ENCODE measurements around the gene NEK2. TPM values are rescaled to one million over a fixed set of nuclear protein-coding genes. Genes with fewer than 3 reads are reported as not detected.
"Not testable (repeated sequence)": the region's sequence is repeated elsewhere in the genome, so short reads cannot be mapped to it uniquely, and the experiment has no call there.

NEK2 gene
- polyA plus RNA-seq, 1 donor: 4.9 TPM

DNA sequence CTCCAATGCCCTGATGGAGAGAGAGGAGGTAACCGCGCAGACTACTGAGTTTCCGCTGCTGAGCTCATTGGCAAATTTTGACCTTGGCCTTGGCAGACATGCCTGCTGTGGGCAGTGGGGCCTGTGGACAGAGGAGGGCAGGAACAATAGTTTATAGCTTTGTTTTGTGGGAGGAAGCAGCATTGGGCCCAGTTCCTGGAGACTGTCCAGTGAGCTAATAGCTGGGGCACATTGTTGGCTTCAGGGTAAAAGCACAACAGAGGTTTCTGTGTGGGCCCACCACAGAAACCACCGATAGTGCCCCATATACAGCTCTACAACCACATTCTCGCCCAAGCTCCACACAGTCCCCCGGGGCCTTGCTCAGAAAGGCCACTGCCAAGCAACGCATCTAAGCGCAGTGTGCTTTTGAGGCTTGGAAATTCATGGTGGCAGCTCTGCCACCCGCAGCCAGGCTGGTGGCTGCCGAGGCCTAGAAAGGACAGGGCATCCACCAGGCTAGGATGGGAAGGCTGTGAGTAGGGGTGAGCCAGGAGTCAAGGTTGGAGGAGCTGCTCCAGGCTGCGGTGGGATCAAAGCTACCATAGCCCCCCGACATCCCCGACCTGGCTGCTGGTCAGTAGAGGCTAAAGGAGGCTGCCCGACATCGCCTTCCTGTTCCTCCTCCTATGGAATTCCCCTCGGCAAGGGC is 43.2 kb downstream of the NEK2 start:
- no peak for DNase-seq

DNA sequence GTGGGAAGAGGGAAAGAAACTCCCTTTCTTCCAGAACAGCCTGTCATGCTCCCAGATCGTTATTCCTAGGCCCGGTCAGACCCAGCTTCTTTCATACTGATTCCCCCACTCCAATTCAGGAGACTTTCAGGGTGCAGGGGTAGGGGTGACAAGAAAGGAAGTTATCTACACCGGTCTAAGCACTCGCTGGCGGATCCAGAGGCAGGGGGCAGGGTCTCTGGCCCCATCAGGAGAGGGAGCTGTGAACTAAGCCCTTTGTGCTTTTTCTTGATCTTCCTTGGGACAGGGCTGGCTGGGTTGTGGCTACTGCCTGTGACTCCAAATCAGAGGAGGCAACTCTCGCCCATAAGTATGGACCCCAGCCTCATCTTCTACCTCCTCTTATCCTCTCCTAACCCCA is 44.3 kb downstream of the NEK2 start:
- no peak for DNase-seq

DNA sequence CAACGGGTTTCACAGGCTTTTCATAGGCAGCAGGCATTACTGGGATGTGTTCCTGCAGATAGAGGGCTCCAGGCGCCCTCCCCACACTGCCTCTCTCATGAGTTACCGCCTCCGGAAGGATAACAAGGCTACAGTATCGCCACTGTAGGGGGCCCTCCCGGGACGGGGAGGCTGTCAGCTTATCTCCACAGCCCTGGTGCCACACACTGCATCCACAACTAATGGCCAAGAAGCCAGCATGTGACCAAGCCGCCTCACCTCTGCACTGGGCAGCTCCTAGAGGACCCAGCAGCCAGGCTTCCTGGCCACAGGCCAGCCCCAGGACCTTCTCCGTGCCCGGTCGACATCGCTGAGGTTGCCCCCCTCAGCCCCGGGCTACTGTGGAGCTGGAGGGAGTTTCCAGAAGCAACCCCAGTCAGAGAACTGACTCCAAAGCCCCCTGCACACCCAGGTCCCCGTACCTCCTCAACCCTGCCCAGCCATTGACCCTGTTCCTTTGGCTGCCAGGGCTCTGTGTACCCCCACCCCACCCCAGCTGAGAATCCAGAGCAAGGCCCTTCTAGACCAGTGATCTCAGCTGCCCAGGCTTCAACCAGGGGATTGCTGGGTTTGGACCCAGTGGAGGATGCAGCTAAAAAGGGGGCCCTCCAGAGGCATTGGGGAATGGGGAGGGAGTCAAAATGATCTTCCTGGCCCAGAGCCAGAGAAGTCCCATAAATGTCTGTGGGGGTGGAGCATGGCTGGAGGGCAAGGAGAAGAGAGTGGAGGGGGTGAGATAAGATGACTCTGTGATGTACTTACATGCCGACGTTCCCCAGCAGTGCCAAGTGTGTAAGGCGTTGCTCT is 45.0 kb downstream of the NEK2 start:
- no peak for DNase-seq

DNA sequence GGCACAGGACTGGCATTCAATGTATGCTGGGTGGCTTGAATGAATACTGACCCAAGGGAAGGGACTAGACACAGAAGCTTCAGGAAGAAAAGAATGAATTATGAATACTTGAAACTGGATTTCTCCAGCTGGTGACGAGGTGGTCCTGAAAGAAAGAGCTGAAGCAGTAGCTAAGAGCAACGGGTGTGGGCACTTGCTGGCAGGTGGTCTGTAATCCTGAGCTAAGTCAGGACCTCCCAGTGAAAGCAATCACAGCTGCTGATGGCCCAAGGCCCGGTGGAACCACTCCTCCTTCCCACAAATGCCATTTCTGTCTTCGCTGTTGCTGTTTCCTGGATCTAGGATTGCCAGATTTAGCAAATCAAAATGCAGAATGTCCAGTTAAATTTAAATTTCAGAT is 47.0 kb downstream of the NEK2 start:
- peak; percentile 48 for DNase-seq

DNA sequence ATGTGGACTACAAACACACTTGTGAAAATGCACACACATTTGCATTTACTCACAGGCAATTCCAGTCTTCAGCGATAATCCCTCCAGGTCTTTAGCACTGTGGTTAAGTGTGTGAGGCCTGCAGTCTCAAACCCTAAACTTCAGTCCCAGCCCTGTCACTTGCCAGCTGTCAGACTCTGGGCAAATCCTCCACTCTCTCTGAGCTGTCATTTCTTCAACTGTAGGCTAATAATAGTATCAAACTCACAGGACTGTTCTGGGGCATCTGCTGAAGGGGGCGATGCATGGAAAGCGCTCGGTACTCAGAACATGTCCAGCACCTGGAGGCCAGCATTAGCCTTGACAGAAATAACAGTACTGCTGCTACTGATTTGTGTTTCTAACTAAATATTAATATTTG is 48.2 kb downstream of the NEK2 start:
- no peak for DNase-seq

DNA sequence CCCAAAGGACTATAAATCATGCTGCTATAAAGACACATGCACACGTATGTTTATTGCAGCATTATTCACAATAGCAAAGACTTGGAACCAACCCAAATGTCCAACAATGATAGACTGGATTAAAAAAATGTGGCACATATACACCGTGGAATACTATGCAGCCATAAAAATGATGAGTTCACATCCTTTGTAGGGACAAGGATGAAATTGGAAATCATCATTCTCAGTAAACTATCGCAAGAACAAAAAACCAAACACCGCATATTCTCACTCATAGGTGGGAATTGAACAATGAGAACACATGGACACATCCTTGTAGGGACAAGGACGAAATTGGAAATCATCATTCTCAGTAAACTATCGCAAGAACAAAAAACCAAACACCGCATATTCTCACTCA is 49.6 kb downstream of the NEK2 start:
- not testable (repeated sequence) for DNase-seq

DNA sequence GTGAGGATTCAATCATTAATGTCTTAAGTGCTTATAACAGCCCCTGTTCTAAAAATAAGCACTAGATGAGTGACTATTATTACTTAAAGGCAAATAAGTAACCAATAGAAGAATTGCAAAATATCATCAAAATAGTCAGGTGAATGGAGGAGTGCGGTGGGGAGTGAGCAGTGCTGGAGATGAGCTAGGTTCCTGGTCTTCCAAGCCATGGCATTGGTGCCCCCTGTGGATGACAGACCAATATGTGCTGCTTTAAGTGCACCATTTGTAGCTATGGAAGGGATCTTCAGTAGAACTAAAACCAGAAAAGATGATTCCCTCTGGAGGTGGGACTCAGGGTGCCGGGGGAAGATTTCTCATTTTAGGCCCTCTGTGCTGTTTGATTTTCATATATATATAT is 50.4 kb downstream of the NEK2 start:
- DNase-seq: no peak

DNA sequence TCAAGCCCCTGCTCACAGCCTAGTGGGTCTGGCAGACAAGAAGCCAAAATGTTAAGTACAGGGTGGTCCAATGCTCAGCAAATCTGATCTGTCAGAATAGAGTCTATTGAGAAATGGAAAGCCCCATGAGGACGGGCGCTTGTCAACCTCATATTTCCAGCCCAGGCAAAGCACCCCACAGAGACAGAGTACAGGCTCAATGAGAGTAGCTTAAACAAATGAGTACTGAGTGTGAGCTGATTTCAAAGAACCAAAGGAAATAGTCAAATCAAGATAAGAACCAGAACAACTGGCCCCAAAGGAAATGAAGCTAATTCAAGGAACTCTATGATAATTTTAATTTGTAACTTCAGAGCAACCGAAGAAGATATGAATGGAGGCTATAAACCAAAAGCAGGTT is 51.9 kb downstream of the NEK2 start:
- no peak for DNase-seq

DNA sequence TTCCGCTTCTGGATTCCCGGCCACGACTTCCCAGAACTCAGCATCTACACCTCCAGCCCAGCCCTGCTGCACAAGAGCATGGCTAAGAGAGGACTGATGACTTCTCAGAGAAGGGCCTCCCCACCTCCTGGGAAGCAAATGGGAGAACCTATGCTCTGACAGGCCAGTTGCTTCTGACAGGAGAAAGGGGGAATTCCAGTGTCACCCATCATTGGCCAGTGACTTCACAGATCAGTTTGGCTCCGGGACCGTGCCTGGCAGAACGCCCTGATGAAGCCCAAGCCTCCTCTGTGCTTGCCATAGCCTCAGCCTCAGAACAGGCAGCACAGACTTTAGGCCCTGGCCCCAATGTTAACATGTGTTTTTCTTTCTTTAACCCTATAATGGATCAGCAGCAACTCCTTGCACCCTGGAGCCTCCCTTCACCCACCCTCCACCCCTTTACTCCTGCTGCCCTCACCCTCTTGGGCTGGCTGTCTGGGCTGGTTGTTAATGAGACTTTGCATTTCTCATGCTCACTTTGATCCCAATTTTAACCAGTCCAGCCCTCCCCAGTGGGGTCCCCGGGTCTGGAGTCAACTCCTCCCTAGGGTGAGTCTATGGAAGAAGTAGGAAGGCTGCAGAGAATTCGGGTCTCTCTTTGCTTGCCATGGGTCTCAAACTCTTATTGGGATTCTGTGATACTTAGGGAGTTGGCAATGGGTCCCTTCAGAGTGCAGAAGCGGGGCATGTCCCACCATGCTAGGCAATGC is 53.8 kb downstream of the NEK2 start:
- DNase-seq: no peak

DNA sequence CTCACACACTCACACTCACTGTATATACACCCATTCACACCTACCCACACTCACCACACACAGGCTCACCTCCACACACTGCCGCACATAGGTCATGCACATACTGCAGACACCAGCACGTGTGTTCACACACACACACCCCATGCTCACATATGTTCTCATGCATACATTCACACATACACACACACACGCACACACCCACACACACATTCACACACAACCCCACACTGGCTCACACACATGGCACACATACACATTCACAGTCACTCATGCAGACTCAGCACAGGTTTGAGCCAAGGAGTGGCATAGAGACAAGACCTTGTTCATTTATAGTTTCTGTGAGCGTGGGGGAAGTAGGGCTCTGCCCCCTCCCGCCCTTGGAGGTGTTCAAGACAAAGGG is 55.3 kb downstream of the NEK2 start:
- DNase-seq: no peak

DNA sequence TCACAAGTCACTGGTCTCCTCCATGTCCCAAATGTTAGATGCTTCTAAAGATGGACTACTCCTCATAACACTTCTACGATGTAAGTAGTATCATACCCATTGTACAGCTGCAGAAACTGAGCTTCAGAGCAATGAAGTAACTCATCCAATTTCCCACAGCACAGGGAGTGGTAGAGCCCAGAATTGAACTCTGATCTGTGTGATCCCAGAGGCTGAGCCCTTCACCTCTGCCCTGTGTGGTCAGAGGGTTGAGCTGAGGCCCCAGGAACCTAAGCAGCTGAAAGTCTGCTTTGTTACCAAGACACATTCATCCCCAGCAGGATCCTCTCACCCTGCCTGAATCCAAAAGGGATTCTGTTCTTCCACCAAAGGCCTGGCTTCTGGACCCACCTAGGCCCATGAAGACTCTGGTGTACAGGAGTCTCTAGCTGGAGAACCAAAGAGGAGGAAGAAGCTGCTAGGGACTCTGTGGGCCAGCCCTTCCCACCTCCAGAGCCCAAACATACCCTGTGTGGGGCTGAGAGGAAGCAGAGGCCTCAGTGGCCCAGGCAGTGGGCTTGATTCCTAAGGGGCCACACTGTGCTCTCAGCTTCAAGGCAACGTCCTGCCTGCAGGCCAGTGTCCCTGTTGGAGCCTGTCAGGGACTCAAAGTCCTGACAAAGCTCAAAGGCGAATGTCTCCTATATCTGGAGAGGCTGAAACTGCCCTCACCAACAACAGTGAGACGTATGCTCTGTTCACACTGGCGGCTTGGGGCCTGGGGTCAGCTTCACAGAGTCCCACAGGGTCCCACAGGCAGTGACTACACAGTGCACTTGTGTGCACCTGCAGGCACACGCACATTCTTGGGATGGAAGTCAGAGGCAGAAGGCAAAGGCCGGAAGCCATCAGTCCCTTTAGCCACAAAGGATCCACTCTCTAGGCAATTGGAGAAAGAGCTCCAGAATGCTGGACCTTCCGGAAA is 56.1 kb downstream of the NEK2 start:
- DNase-seq: no peak

DNA sequence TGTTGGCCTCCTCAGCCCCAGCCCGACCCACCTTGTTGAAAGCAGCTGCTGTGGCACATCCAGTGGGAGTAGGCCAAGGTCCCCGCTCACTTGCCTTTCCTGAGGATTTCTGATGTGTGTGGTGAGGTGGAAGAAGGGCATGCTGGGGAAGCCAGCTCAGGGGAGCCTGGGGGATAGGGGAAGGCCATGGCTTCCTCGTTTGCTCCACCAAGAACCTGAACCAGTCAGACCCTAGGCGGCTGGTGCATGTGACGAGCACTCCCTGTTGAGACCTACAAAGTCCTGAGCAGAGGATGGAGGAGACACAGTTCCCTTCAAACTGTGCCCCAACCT is 58.5 kb downstream of the NEK2 start:
- no peak for DNase-seq

DNA sequence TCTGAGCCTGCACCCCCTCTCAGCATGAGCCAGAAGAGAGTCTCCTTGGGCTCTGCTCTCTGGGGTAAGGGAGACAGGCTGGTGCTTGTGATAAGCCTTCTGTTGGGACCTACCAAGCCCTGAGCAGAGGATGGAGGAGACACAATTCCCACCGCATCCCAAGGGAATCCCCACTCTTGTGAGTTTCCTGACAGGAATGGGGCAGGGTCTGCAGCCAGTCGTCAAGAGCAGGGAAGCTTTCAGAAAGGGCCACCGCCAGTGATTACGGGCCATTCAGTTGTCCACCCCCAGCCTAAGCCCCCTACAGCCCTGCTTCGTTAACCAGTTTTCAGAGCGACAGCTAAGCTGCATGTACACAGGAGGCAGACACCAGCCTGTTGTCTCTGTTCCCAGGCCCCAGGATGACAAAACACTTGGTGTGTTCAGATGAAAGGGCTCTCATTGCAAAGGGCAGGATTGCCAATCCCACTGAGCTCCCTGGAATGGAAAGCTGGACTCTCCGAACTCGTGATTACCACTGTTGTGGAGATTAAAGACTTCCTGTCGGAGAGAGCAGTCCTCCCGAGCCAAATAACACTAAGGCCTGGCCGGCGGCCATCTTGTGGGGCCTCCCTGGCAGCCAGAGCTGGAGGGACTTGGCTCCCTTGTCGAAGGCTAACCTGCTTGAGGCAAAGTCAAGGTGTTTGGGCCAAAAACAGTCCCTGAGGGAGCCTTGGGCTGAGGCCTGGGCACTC is 59.0 kb downstream of the NEK2 start:
- peak; percentile 67 for DNase-seq

DNA sequence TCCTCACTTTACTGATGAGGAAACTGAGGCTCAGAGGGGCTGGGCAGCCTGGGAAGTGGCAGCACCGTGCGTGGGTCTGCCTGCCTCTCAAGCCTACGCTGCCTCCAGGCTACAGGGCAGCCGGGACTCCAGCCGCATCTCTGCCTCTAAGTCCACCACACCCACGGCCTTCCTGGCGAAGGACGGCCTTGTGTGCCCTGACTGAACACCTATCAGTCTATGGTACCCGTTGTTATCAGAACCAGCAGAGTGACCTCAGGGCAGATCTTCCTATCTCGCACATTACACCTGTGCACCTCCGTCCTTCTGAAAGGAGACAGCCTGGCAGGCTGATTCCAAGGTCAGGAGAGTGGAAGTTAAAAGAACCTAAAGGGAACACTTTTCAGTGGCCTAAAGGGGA is 60.8 kb downstream of the NEK2 start:
- no peak for DNase-seq

DNA sequence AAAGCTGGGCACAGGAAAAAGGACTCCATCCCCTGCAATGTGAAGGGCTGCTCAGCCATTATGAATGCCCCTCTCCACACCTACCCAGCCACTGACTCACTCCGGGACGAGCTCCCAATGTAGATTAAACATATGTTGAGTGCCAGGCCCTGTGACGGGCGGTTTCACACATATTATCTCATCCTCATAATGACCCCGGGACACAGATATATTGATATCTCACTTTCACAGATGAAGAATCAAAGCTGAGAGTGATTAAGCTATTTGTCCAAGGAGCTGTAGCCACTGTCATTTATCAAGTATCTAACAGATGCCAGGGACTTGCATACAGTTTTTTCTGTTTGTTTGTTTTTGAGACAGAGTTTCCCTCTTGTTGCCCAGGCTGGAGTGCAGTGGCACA is 61.5 kb downstream of the NEK2 start:
- no peak for DNase-seq

DNA sequence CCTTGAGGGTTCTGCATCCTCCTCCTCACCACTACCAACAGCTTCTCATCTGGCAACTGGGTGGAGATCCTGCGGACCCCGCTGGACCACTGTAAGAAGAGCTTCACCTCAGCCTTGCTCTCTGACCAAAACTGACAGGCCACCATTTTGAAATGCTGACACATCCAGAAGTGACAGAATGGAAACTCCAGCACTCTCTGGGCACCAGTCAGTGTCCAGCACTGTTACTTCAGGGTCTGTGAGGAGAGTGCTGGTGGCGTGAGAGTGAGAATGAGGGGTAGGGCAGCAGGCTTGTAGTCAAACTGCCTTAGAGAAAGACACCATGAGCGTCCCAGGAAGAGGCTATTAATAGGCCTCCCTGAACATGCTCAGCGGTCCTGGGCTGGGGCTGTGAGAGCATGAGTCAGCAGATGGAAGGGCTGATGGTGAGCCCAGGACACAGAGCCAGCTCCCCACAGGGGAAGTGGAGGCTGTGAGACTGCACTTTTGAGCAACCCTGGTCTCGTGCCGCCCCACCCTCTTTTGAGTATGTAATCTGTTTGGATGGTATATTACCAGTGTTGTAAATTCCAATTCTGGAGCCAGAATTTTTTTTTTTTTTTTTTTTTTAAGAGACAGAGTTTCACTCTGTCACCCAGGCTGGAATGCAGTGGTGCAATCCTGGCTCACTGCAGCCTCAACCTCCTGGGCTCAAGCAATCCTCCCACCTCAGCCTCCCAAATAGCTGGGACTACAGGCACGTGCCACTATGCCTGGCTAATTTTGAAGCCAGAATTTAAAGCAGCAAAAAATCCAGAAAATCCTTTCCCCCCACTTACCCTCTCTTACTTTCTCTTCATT is 62.1 kb downstream of the NEK2 start:
- DNase-seq: peak; percentile 60

DNA sequence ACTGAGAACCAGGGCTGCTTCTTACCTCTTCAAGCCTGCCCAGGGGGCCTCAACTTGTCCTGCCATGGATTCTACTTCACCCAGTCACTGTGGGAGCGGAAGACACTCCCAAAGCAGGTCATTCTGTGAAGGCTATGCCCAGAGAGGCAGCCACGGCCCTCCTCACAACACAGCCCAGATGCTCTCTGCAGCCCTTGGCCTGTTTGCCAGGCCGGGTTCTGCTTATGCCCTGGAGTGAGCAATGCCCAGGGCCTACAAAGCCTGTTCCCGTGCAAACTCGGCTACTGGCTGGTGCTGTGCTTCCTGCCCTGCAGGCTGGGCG is 62.7 kb downstream of the NEK2 start:
- no peak for DNase-seq
